Endometrial microvascular endothelial cells (primary cell): ENCODE data around the gene ZNF507. TPM values are rescaled to one million over a fixed set of nuclear protein-coding genes. Genes with fewer than 3 reads are reported as not detected.

Experiments
- in situ Hi-C: cut with HindIII; loops from 2 replicates; pipeline ENCODE4 v1.10.0; 2017; ENCODE audit warnings: low sequenced_read_pairs, low pct_unique_long_range_greater_than_20kb; ENCODE audit errors: inconsistent ontology term
- total RNA-seq: library from RNA; depleted of rRNA; stranded (reverse); fragments of >200 nt; gene quantifications from one replicate; pipeline ENCODE4 v1.2.3, GENCODE V29; 2015; ENCODE audit errors: inconsistent ontology term

The ZNF507 gene
- total RNA-seq, 1 donor from 2014 or later: 8.1 TPM

- in situ Hi-C loops: no loop called here
Measured at GRCh38 chr19:32337084-32337808, 8.2 kb upstream of the ZNF507 start.

GRCh38 chr19:32339423-32339822 is 6.0 kb upstream of the ZNF507 start:
- in situ Hi-C loops: no loop called here

GRCh38 chr19:32339988-32340874 is 5.2 kb upstream of the ZNF507 start:
- in situ Hi-C loops: no loop called here

GRCh38 chr19:32342695-32343094 is 2.7 kb upstream of the ZNF507 start:
- in situ Hi-C loops: no loop called here

- in situ Hi-C loops: no loop called here
Measured at GRCh38 chr19:32343550-32344262, 1.7 kb upstream of the ZNF507 start.

GRCh38 chr19:32346901-32347300 is 1.5 kb downstream of the ZNF507 start:
- in situ Hi-C loops: no loop called here

GRCh38 chr19:32347573-32347972 is 2.2 kb downstream of the ZNF507 start:
- in situ Hi-C loops: no loop called here

GRCh38 chr19:32349051-32349450 is 3.6 kb downstream of the ZNF507 start:
- in situ Hi-C loops: no loop called here

- in situ Hi-C loops: no loop called here
Measured at GRCh38 chr19:32349724-32350470, 4.5 kb downstream of the ZNF507 start.

- in situ Hi-C loops: no loop called here
Measured at GRCh38 chr19:32350471-32350865, 5.1 kb downstream of the ZNF507 start.

- in situ Hi-C loops: no loop called here
Measured at GRCh38 chr19:32350987-32351348, 5.6 kb downstream of the ZNF507 start.

- in situ Hi-C loops: no loop called here
Measured at GRCh38 chr19:32352241-32352630, 6.8 kb downstream of the ZNF507 start.

GRCh38 chr19:32354345-32354744 is 8.9 kb downstream of the ZNF507 start:
- in situ Hi-C loops: no loop called here

- in situ Hi-C loops: no loop called here
Measured at GRCh38 chr19:32355309-32355708, 9.9 kb downstream of the ZNF507 start.

GRCh38 chr19:32357720-32358119 is 12.3 kb downstream of the ZNF507 start:
- in situ Hi-C loops: no loop called here

- in situ Hi-C loops: no loop called here
Measured at GRCh38 chr19:32358321-32358720, 12.9 kb downstream of the ZNF507 start.

GRCh38 chr19:32359581-32359980 is 14.2 kb downstream of the ZNF507 start:
- in situ Hi-C loops: no loop called here

GRCh38 chr19:32361574-32362317 is 16.3 kb downstream of the ZNF507 start:
- in situ Hi-C loops: no loop called here
